HepG2 (cell line): ENCODE results near the gene NEDD8. TPM values are rescaled to one million over a fixed set of nuclear protein-coding genes. Genes with fewer than 3 reads are reported as not detected.
A peak's percentile ranks its signal among the peaks of the same experiment; 100 is the strongest.

Source experiments
- BCLAF1 ChIP-seq: fragments of 450-650 bp; IDR thresholded peaks from 2 replicates; pipeline ENCODE4 v1.6.1; 2017; ENCODE audit warnings: mild to moderate bottlenecking
- BHLHE40 ChIP-seq: IDR thresholded peaks from 2 replicates; pipeline ENCODE4 v1.6.1; 2011; ENCODE audit warnings: low read length, improper control_type of control experiment
- CCAR2 ChIP-seq: fragments of 200-400 bp; formaldehyde crosslinking; optimal IDR thresholded peaks from 2 replicates; pipeline ENCODE3; 2018; ENCODE audit warnings: low read depth, mild to moderate bottlenecking, low read length, moderate library complexity
- DDIT3 ChIP-seq: sonication (generic); formaldehyde crosslinking; IDR thresholded peaks from 2 replicates; pipeline ENCODE4 v1.4.0; 2020; ENCODE audit warnings: mild to moderate bottlenecking, missing genetic modification reagents
- KDM5A ChIP-seq: fragments of 200-600 bp; sonication (generic); IDR thresholded peaks from 2 replicates; pipeline ENCODE4 v1.7.0; 2018; ENCODE audit warnings: antibody characterized with exemption, mild to moderate bottlenecking, low read length, borderline replicate concordance
- MLLT10 ChIP-seq: sonication (generic); formaldehyde crosslinking; IDR thresholded peaks from 2 replicates; pipeline ENCODE4 v1.4.0; 2020; ENCODE audit warnings: missing genetic modification reagents
- REL ChIP-seq: sonication (generic); formaldehyde crosslinking; conservative IDR thresholded peaks from 2 replicates; pipeline ENCODE4 v1.8.0; 2022; ENCODE audit warnings: mild to moderate bottlenecking, missing genetic modification reagents, moderate library complexity
- REPIN1 ChIP-seq: sonication (generic); formaldehyde crosslinking; IDR thresholded peaks from 2 replicates; pipeline ENCODE4 v1.8.0; 2022; ENCODE audit warnings: missing genetic modification reagents, low read depth, mild to moderate bottlenecking, borderline replicate concordance
- REST ChIP-seq, 2 experiments: IDR thresholded peaks; 2 replicates each; pipeline ENCODE4 v1.6.1; 2011 to 2012; ENCODE audit warnings: low read length in 2 of 2, borderline replicate concordance in 1 of 2, low read depth in 1 of 2, mild to moderate bottlenecking in 1 of 2, moderate library complexity in 1 of 2
- RFXAP ChIP-seq: sonication (generic); formaldehyde crosslinking; IDR thresholded peaks from 2 replicates; pipeline ENCODE4 v1.4.0; 2020; ENCODE audit warnings: missing genetic modification reagents, borderline replicate concordance
- RNF2 ChIP-seq: fragments of 450-650 bp; conservative IDR thresholded peaks from 2 replicates; pipeline ENCODE4 v1.6.1; 2016; ENCODE audit warnings: low read depth
- XBP1 ChIP-seq: sonication (generic); formaldehyde crosslinking; IDR thresholded peaks from 2 replicates; pipeline ENCODE4 v1.5.0; 2020; ENCODE audit warnings: missing genetic modification reagents
- XRCC5 ChIP-seq: fragments of 200-400 bp; formaldehyde crosslinking; optimal IDR thresholded peaks from 2 replicates; pipeline ENCODE3; 2017; ENCODE audit warnings: mild to moderate bottlenecking, low read length
- ZFY ChIP-seq: sonication (generic); formaldehyde crosslinking; IDR thresholded peaks from 2 replicates; pipeline ENCODE4 v1.4.0; 2020; ENCODE audit warnings: missing genetic modification reagents
- ZNF235 ChIP-seq: sonication (generic); formaldehyde crosslinking; IDR thresholded peaks from 2 replicates; pipeline ENCODE4 v1.8.1; 2023; ENCODE audit warnings: mild to moderate bottlenecking, missing genetic modification reagents, borderline replicate concordance
- ZNF512 ChIP-seq: sonication (generic); formaldehyde crosslinking; IDR thresholded peaks from 2 replicates; pipeline ENCODE4 v1.4.0; 2020; ENCODE audit warnings: mild to moderate bottlenecking, missing genetic modification reagents
- ZNF550 ChIP-seq: sonication (generic); formaldehyde crosslinking; IDR thresholded peaks from 2 replicates; pipeline ENCODE4 v1.4.0; 2020; ENCODE audit warnings: mild to moderate bottlenecking, missing genetic modification reagents, borderline replicate concordance
- ZNF580 ChIP-seq: IDR thresholded peaks from 2 replicates; pipeline ENCODE4 v1.6.1; 2016; ENCODE audit warnings: low read depth, borderline replicate concordance
- ZSCAN29 ChIP-seq: sonication (generic); formaldehyde crosslinking; conservative IDR thresholded peaks from 2 replicates; pipeline ENCODE4 v1.4.0; 2020; ENCODE audit warnings: mild to moderate bottlenecking, missing genetic modification reagents
- polyA plus RNA-seq, 8 experiments: library from polyadenylated mRNA; depleted of rRNA in 3 of 8; stranded (reverse) in 7 of 8; unstranded in 1 of 8; fragments of >200 nt; fragmentation: Illumina TruSeq in 4 of 8; extraction: Trizol in 4 of 8; gene quantifications; 2 replicates each; pipeline versions ENCODE4 v1.2.1 to v1.2.3, GENCODE V29; 2011 to 2016; ENCODE audit warnings: low read depth in 4 of 8, missing spikeins in 1 of 8, mixed read lengths in 1 of 8; ENCODE audit not compliant: insufficient read depth in 1 of 8
- total RNA-seq, 5 experiments: library from RNA; depleted of rRNA; stranded (reverse); fragments of >200 nt; fragmentation: Illumina TruSeq; extraction: Trizol; gene quantifications; 2 replicates each; pipeline ENCODE4 v1.2.3, GENCODE V29; 2016; ENCODE audit warnings: low read depth in 1 of 5

Gene NEDD8
- total and polyA plus RNA-seq, 2 of the 13 experiments (the other 11 are each of a cell fraction or from before 2014, with no cell fraction given) = 535 to 713 TPM

DNA sequence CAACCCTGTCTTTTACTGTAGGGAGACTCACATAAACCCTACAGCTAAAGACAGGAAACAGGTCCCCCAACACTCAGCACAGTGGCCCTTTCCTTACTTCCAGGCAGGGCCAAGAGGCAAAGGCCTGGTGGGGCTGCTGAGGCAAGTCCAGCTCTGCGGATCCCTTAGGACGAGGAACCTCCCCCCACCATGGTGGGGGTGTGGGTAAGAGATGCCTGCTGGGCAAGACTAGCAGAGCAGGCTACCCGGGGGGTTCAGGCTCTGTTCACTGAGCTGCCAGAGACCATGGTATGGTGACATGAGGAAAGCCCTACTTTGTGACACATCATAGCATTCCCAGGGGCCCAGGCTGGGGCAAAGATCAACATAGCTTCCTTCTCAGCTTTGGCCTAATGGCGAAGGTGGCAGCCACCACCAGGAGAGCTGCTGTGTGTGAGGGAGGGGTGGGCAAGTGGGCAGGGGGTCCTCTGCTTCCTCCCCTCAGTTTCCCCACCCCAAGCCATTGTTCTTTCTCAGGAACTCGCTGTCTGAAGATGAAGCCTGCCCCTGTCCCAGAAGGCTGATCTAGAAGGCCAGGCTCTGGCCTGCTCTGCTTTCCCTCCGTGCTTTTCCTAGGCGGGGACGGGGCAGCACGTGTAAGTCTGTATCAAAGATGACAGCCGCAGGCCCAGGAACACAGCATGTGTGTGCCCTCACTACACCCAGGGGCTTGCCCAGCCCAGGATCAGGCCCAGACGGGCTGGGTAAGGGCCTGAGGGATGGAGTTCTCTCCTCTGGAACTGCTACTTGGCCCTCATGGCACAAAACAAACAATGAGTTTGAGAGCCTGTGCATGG is 20.3 kb upstream of the NEDD8 start (continued):
- TF ChIP-seq XBP1 = peak; percentile 77; the same call in 1 of the 2 replicates
- no peak for TF ChIP-seq ZNF235 (CRISPR knock-in tag)
- no peak for TF ChIP-seq ZSCAN29 (CRISPR knock-in tag)
- no peak for TF ChIP-seq BCLAF1
- 0 out of 2 replicates have a peak, but pooled peaks have one; percentile 52 for TF ChIP-seq RNF2
- TF ChIP-seq ZFY (CRISPR knock-in tag) = peak; percentile 78
- peak; percentile 16; the same call in 1 of the 2 replicates for TF ChIP-seq ZNF580
- no peak for TF ChIP-seq RFXAP (CRISPR knock-in tag)
- TF ChIP-seq ZNF550 (CRISPR knock-in tag) = peak; percentile 96; the same call in 1 of the 2 replicates
- peak; percentile 51 for TF ChIP-seq XRCC5
- peak; percentile 53; the same call in 1 of the 2 replicates for TF ChIP-seq ZNF512 (CRISPR knock-in tag)
- no peak for TF ChIP-seq KDM5A
- no peak for TF ChIP-seq REL (CRISPR knock-in tag)
- no peak for TF ChIP-seq MLLT10
- TF ChIP-seq DDIT3 (CRISPR knock-in tag) = no peak
- TF ChIP-seq BHLHE40 = 0 out of 2 replicates have a peak, but pooled peaks have one; percentile 2
- no peak for TF ChIP-seq CCAR2
- TF ChIP-seq REPIN1 (CRISPR knock-in tag) = no peak
- no peak; a peak in 1 of 4 replicates for TF ChIP-seq REST (IDR thresholded peaks at IDR 0.05; ENCODE audit: borderline replicate concordance in 1 of 2, low read depth in 1 of 2, low read length in 2 of 2)
